Activated CD4-positive, CD25-positive, alpha-beta regulatory T cell treated with anti-CD3 and anti-CD28 coated beads, Interleukin-2, amount 50 U/mL, for 16 hours (primary cell): ENCODE data around the gene JAG1.
"Not testable (repeated sequence)": the region's sequence is repeated elsewhere in the genome, so short reads cannot be mapped to it uniquely, and the experiment has no call there.

Experiments used
- DNase-seq: peaks from one replicate; pipeline ENCODE4 v3.0.0-alpha.2; 2020; ENCODE audit warnings: low read depth, low spot score

JAG1 gene

GRCh38 chr20:10611357-10611756, 62.4 kb downstream of the JAG1 start:
- no peak for DNase-seq

DNA sequence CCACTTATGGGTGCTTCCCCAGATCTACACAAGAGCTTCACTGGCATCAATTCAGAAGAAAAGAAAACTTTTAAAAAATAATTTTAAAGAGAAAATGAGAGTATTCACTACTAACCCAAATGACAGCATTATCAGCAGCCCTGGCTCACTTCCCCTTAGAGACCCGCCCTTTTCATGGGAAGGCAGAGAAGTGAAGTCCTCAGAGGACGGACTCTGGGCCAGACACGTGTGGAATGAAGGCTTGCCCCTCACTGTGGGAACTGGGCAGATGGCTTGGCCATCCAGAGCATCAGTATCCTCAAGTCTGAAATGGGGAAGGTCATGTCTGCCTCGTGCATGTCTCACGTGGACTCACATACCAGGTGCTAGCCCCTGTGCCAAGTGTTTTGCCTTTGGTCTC, 63.5 kb downstream of the JAG1 start:
- DNase-seq: no peak

- DNase-seq: no peak
Observed at GRCh38 chr20:10609770-10610169, 64.0 kb downstream of the JAG1 start.

DNA sequence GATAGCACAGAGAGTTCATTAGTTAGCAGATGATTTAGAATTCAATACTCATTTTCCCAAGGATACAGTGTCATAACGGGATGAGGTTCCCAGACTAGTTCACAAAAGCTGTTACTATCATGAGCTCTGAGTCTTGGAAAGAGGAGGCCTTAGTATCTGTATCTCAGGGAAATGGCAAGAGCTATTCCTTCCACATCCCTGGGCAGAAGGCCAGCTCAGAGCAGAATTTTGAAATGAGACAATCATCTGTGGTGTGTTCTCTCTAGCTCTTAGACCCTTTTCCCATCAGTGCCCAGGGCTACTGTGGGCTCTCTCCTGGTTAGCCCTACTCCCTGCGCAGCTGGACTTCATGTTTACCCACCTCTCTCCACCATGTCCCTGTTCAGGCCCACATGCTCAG, 64.5 kb downstream of the JAG1 start:
- DNase-seq: no peak

DNA sequence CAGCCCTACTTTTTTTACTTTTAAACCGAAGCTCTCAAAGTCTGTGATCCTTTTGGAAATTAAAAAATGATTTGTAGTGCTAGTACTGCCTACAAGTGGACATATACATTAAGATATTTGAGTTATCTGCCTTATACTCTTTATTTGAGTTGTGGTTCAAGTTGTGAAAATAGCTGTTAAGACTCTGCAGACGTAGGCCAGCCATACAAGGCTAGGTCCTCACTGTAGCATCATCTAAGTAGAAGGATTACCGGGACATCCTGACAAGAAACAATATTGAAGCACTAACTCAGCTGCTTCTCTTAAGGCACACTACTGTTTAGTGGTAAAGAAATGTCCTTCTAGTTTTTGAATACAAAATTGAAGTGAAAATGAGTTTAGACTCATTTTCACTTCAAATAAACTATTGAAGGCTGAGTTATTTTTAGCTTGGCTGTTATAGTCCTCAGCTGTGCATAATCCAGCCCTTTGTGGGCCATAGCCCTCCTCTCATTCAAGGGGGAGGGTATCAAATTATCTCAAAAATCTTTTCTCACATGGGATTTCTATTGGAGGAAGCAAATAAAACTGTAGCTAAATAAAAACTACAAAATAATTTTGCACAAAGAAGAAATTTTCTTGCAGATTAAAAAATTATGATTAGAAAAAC, 68.1 kb downstream of the JAG1 start:
- DNase-seq: no peak

DNA sequence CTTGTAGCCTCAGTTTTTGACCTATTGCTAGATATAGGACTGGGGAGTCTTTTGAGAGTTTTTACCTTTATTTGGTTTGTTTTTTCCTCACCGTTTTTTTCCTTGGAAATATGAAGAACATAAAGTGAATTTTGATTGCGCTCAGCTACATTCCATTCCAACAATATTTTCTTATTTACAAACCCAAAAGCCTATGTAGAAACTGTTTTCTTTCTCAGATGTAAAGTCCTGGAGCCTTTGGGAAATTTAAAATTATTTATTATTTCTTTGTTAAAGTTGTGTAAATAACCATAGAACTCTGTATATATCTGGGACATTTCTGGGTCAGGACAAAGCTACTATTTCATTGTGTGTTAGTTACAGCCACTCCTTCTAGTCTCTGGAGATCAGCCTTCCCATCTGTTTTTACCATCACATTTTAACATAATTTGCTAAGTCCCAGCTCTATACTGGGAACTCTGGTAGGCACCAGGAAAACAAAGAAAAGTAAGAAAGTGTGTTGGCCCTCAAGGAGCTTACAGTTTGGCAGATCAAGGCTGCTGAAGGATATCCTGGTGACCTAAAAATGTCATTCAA, 68.8 kb downstream of the JAG1 start:
- DNase-seq: no peak

DNA sequence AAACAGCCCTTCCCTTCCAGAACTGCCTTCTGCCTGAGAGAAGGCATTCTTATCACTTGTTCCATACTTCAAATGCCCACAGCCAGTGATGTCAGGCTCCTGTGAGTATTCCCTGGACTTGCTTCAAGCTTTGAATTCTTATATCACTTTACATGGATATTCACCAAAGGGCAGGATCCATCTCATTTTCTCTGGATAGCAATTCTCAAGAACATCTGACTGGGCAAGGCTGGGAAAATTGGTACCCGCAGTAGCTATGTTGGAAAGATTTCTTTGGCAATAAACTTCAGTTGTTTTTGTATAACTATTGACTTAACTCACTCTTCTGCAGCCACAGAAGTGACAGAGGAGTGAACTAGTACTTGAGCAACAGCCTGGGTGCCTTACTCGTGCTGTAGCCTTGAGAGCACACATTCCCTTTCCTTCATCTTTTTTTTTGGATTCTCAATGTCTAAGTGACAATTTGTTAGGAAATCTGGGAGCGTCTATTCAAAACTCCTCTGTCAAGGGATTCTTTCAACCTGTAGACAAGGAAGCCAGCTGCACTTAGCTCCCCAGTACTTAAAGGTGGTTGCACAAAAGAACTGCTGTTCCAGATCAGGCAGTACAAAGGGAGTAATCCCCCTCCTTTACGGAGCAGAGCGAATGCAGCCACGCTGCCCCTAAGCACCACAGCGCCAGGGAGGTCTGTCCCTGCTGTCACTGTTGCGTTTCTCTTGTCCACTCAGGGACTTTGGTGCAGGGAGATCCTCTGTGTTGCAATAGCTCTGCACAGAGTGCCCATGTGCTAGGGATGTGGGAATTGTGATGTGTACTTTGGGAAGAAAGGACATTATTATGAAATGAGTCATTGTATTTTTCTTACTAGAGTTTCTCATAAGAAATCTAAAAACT, 69.6 kb downstream of the JAG1 start:
- no peak for DNase-seq

DNA sequence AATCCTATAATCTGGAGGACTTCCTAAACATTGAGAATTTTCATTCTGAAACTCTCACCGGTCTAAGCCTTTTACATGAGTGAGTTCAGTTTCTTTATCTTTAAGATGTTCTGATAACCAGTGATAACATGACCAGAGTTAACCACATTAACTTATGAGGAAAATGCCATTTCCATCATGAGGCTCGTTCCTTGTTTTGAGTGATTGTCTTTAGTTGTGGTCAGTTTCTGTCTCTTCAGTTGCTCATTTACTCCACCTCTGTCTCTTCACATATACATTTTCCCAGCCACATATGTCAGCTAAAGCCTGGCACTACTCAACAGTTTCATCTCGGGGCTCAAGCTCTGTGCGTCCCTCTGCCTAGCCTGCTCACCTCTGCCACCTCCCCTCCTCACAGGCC, 70.4 kb downstream of the JAG1 start:
- DNase-seq: no peak

DNA sequence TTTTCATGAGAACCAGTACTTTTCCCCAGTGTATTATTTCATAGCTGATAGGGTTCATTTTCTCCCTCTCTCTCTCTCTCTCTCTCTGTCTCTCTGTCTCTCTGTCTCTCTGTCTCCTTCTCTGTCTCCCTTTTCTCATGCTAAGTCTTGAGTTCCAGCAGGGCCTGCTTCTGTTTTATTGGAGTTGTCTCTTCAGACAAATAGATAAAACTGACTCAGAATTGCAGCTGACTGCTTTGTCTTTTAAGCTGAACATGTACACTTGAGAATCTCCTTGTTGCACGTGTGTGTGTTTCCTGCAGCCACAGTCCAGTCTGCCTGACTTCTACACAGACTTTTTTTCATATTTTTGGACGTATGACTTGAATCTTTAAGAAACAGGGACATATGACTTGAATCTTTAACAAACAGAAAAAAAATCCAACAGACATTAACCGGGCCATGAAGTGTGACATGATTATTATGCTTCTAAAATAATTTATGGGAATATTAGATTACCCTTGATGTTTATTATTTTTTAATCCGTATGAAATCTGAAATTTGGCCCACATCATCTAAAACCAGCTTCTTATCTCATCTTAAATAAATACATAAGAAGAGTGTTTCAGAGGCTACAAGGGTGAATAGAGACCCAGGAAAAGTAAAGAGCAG, 71.5 kb downstream of the JAG1 start:
- DNase-seq: no peak

DNA sequence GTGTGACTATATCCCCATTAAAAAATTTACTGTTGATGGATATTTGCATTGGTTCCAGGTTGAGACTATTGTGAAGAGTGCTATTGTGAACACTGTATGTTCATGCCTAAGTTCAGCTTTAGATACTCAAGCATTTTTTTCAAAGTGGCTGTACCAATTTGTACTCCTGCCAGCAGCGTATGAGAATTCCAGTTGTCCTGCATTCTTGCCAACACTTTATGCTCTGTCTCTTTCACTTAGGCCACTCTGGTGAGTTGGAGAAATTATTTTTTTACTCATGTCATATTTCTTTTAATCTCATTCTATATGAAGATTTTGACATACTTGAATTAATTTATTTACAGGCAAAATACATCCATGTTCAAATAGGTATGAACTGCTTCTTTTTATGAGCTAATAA, 76.2 kb downstream of the JAG1 start:
- no peak for DNase-seq

GRCh38 chr20:10596710-10597121, 77.1 kb downstream of the JAG1 start:
- no peak for DNase-seq

DNA sequence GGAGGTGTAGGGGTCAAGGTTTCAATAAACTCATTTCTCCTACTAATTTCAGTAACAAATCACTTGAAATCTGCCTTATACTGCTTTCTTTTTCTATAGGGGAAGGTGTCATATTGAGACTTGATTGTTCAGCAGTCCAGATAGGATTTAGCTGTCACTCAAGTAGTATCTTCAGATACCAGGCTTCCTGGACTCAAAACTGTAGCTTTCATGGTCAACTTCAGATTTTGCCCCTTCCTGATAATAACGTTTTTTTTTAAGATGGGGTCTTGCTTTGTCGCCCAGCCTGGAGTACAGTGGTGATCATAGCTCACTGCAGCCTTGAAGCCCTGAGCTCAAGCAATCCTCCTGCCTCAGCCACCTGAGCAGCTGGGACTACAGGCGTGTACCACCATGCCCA, 77.8 kb downstream of the JAG1 start:
- no peak for DNase-seq

DNA sequence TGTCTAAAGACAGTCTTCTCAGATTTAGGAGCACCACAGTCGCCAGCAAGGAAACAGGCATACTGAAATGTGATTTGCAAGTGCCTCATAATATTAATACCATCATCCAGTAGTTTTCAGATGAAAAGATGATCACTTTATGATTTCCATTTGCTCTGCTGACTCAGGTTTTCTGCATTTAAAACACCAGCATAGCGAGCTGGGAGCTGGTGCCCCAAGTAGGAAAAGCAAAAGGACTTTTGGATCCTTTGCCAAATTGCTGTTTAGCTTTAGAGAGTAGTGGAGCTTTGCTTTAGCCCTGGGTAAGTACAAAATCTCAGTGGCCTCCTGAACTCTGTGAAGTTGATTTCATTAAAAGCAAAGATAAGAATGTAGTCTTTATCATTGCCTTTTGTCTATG, 78.5 kb downstream of the JAG1 start:
- DNase-seq: no peak

DNA sequence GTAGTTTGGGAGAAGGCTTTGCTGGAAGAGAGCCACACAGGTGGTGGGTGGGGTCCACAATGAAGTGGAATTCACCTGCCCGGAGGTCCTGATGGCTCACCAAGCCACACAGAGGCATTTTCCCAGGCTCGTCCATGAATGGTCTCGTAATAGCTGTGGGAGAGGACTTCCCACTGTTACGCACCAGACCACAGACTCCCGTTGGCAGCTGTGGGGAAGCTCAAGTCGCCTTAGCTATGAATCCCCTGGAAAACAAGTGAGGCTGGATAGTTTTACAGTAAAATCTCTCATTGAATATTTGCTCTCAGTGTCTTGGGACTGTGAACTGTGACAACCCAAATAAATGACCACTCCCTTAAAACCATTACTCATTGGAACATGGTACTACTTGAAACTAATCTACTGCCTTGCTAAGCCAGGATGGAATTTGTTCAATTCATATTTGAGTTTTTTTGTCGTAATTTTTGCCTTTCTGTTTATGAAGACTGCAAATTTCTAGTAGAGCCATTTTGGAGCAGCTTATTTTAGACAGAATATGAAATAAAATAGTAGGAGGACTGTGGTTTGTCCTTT, 79.4 kb downstream of the JAG1 start:
- no peak for DNase-seq

DNA sequence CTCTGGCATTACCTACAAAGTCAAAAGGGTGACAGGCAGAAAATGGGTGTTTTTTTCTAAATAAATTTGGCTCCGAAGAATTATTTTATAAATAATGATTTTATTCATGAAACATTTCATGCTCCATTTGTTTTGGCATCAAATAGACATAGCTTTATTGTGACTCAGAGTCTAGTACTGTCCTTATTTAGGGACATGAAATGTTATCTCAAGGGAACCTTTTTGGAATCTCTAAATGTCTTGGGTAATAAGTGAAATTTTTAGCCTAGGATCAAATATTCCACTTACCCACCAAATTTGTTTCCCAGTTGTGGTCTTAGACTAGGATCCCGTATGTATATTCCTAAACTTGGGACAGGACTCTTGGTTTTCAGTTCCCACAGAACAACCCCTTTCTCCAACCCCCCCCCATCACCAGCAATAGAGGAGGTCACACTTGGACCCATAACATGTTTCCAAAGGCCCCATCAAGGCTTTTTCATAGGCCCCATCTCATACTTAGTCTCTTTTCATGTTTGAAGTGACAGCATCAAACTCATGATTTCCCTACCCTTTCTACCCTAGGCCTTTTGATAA, 81.8 kb downstream of the JAG1 start:
- DNase-seq: no peak

GRCh38 chr20:10590950-10591671, 82.7 kb downstream of the JAG1 start:
- no peak for DNase-seq

- DNase-seq: not testable (repeated sequence)
Observed at GRCh38 chr20:10590446-10590845, 83.4 kb downstream of the JAG1 start.
